GM18505 (cell line): Measurements from ENCODE around the gene SMYD3.

Experiments used
- ATAC-seq: cut with Tn5 transposase; IDR thresholded peaks from one replicate; pipeline ENCODE4 v1.9.1; 2021; ENCODE audit not compliant: unreplicated experiment
- POLR2A ChIP-seq: IDR thresholded peaks from 4 replicates; pipeline ENCODE4 v1.6.1; 2011; ENCODE audit warnings: borderline replicate concordance; ENCODE audit not compliant: insufficient read depth, insufficient read length; ENCODE audit errors: extremely low read depth

The SMYD3 gene

DNA sequence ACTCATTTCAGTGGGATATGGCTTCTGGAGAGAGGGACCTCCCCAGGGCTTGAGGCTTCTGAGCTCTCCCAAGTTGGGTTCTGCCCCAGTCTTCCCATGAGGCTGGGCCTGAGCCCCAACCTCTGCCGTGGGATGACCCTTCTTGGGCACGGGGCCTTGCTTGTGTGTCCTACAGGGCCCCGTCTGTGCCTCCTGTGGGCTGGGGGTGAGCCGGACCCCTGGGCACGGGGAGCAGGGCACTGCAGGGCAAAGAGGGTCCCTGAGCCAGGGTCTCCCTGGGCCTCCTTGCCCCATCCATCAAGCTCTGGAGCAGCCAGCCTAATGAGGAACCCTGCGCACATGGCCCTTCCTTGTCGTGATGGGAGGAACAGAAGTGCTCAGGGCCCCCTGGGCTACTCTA lies 5.2 kb upstream of the SMYD3 start:
- no peak for ATAC-seq
- TF ChIP-seq POLR2A: no peak

DNA sequence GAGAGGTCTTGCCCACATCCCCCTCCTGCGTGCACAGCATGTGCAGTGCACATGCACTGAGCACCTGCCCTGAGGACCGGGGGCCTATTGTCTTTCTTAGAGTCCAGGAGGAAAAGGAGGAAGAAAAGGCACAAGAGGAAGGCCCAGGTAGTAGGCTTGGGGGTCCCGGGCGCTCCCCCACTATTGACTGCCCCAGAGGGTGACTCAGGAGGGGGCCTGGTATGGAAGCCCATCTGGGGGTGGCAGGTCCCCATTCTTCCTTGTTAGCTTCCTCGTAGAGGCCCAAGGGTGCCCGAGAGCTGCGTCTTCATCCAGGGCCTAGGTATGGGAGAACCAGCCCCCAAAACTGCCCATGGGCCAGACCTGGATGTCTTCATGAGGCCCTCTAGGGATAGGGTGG lies 4.1 kb upstream of the SMYD3 start:
- no peak for ATAC-seq
- no peak for TF ChIP-seq POLR2A

DNA sequence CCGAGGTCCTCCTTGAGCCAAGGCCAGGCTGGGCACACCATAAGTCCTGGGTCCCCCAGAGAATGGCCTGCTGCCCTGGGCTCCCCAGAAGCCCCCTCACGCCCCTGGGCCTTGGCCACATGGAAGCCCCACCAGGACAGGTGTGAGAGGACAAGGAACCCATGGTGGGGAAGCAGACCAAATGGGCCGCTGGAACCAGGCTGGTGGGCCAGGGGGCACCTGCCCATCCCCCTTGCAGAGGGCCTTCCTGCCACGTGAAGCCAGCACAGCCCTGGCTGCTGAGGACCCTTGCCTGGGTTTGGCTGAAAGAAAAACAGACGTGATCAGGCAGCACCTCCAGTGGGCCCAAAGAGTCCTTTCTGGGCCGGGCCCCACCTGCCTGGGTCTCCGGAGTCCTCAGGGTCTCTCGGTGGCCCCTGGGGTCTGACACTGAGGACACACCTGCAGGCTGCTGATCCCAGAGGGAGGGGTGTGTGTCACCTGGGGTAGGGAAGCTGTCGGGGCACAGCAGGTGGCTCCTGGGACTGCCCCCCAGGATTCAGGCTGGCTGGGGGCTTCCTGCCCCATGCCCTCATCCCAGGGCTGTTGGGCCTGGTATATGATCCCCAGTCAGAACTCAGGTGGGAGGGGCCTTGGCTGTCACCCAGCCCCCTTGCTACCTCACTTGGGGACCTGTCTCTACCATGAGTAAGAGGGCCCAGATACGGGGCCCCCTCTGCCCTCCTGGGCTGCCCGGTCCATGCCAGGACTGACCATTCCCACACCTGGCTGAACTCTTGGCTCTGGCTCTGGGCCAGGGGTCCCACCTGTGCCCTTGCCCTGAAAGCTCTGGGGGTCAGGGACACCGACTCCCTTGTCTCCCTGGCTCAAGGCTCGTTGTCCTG lies 3.3 kb upstream of the SMYD3 start:
- TF ChIP-seq POLR2A: no peak
- ATAC-seq: no peak

DNA sequence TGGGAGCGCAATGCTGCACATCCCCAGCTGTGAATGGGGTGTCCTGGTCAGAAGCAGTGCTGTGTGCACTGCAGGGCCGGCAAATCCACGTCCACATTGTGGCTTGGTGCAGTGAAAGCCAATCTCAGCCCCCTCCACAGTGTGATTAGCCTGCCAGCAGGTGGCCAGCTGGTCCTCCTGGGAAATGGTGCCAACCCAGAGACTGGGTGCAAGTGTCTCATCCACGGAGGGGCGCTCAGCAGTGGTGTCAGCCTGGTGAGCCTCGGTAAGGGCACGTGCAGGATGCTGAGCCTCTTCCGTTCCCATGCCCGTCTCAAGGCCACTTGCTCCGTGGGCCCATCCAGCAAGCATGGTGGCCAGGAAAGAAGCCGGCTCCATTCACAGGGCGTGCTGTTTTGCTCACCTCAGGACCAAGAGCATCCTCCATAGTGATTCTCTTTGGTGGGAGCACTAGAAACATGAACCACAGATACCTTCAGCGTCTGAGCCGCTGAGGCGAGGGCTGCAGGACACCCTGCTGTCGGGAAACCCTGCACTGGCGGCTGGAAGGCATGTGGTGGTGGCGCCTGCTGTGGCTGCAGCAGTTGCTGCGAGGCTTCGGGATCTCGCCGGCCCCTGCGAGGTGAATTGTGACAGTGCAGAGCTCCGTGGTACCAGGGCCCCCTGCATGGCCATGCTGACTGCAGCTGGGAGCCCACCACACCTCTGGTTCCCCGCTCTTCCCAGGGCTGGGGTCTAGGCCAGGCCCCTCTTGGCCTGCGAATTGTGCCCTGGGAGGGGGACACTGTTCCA lies 2.0 kb upstream of the SMYD3 start:
- ATAC-seq: no peak
- no peak for TF ChIP-seq POLR2A

DNA sequence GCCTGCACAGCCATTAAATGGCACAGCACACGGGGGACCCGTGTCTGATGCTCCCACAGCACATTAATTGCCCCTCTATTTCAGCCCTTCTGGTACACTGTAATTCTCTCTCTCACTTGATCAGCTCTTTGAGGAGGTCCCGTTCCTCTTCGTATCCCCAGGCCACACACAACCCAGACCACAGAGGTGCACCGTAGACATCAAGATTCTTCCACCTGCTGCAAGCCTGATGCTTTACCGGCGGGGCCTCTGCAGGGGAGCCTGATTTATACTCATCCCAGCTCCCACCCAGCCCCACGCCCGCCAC lies 759 bp downstream of the SMYD3 start:
- ATAC-seq: no peak
- TF ChIP-seq POLR2A: no peak

DNA sequence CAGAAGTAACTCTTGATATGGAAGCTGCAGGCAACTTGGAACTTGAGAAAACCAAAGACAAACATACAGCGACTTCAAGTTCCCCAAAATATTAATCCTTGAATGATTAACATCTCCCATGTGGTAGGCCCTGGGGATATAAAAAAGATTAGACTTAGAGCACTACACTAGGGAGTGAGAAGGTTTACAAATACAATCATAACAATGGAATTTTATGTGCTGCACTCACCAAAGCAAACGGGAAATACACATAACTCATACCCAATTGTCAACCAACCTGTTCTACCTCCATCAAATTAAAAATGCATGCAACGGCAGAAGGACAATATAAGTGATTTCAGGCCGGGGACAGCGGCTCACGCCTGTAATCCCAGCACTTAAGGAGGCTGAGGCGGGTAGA lies 3.7 kb downstream of the SMYD3 start:
- no peak for TF ChIP-seq POLR2A
- no peak for ATAC-seq

DNA sequence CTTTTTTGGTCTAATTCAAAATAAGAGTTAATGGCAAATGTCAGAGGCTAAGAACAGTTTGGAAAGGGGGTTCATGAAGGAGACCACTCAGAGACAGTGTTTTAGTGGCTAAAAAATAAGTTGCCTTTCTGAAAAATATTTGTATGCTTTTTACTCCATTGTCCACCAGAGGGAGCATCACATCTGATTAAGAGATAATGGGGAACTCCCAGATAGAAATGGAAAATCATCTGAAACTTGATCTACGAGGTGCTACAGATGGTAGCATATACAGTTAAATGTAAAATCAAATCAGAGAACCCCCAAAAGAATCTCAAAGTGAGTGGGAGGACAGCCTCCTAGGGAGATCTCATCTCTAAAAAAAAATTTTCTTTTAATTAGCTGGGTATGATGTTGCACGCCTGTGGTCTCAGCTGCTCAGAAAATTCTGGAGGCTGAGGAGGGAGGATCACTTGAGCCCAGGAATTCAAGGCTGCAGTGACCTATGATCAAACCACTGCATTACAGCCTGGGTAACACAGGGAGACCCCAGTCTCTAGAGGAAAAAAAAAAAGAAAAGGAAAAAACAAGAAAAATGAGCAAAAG lies 9.7 kb downstream of the SMYD3 start:
- no peak for ATAC-seq
- no peak for TF ChIP-seq POLR2A

DNA sequence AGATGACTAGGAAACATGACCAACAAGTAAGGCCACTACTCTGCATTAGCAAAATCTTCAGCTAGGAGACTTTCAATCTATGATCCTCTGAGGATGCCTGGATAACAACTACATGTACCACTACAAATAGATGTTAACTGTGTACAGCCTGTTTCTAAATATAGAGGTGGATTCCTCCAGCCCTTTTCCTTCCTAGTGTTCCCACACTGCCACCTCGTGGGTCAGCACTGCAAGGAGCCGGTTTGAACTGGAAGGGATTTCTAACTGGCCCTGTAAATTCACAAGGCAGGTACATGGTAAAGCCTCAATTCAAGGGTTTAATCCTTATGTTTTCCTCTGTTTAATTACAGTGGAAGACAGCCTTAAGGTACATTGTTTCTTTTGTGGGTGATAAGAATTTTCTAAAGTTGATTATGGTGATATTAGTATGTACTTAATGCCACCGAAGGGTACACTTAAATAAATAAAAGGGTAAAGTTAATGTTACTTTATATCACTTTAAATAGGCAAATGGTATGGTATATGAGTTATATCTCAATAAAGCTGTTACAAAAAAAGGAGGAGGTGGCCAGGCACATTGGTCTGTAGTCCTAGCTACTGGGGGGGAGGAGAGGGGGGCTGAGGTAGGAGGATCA lies 14.4 kb downstream of the SMYD3 start:
- no peak for TF ChIP-seq POLR2A

DNA sequence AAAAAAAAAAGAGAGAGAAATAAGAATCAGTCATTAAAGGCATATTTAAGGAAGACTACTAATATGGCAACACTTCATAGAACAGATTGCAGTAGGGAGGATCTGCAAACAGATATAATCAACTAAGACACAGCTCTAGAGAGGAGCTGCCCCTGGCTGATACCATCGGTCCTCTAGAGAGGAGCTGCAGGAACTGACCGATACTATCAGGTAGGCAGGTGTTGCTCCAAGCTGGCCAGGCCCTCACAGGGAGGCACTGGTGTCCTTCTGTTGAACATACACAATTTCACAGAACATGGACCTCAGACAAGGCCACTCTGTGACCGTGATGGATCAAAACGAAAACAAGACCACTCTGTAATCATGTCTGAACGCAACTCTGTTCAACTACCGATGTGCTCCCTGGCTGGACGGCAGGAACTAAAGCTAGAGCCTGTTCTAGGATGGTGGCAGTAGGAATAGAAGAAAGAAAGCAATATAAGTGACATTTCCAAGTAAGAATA lies 15.5 kb downstream of the SMYD3 start:
- no peak for TF ChIP-seq POLR2A
- ATAC-seq: no peak

More for the DNA sequence above, 14.4 kb downstream of the SMYD3 start:
- ATAC-seq: no peak

DNA sequence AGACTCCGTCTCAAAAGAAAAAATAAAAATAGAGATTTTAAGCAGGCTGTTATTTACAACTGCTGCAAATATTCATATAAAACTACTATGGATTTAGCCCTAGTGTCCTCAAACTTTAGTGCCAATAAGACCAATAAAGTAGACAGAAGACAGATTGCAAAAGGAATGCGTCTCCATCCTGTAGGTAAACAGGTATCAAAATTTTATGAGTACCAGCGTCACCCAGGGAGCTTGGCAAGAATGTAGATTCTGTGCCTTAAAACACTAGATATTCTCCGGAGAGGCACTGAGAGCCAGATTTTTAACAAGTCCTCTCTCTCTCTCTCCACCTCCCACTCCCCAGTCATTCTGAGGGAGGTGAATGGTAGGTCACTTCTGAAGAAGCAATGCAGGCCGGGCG lies 18.4 kb downstream of the SMYD3 start:
- ATAC-seq: no peak
- TF ChIP-seq POLR2A: no peak

DNA sequence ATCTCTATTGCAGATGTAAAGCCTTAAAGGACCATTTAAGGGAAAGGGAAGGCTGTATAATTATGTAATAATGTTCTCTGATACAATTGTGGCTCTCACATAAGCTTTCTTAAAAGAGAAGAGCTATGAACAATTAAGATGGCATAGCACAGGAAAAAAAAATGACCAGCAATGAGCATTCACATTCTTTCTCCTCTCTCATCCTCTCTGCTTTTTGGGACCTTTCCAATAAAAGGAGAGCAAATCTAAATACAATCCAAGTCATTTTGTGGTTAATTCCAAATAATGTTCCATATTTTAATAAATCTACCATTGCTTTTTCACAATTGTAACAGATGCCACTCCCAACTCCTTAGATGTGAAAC lies 23.5 kb downstream of the SMYD3 start:
- TF ChIP-seq POLR2A: no peak
- ATAC-seq: no peak

DNA sequence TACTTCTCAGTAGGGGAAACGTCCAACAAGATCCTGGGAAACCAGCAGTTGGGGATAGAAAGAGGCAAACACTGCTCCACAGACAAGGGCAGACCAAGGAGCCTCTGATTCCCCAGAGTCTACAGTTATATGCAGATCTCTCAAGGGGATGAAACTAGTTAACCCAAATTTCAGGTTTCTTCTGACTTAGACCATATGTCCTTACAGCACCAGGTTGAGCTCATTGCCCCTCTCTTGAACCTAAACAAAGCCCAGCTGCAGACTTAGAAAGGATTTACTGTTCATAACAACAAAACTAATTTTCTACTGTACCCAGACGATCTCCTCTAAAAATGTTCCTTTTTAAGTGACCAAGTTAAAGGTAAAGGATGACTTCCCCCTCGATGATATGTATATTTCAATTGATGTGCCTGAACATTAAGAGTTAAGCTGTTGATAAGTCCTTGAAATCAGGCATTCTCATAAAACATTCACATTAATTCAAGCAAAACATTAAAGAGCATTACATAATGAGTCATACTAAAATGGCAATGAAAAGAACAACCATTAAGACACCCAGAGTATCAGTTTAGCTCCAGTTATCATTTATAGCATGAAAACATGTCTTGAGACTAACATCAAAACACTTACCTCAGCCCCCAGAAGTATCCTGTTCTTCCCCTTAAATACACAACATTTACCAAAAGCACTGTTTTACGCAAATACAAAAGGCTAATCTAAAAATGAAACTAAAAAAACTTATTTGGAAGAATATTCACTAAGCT lies 24.1 kb downstream of the SMYD3 start:
- no peak for TF ChIP-seq POLR2A
- ATAC-seq: no peak
